NB4 (cell line): ENCODE data around the gene CABP7.

Experiments used
- DNase-seq: peaks from one replicate; pipeline ENCODE4 v3.0.0; 2010; ENCODE audit warnings: low read depth
- H3K4me3 ChIP-seq: one replicate; pipeline ENCODE4 v1.5.1; 2011; ENCODE audit warnings: mild to moderate bottlenecking, low read depth, low read length, moderate library complexity
- CTCF ChIP-seq: IDR thresholded peaks from one replicate; pipeline ENCODE4 v1.5.1; 2012; ENCODE audit warnings: low read depth, low read length
- MAX ChIP-seq: IDR thresholded peaks from 2 replicates; pipeline ENCODE4 v1.6.1; 2011; ENCODE audit warnings: low read depth, low read length
- MYC ChIP-seq: IDR thresholded peaks from 2 replicates; pipeline ENCODE4 v1.6.1; 2011; ENCODE audit warnings: low read depth, low read length
- POLR2A ChIP-seq: IDR thresholded peaks from 2 replicates; pipeline ENCODE4 v1.6.1; 2011; ENCODE audit warnings: mild to moderate bottlenecking; ENCODE audit not compliant: insufficient read length; ENCODE audit errors: extremely low read depth

The CABP7 gene

GRCh38 chr22:29719899-29720645, at the start of gene CABP7:
Gene CABP7 (plus strand): TSS chr22:29720003. CDS start chr22:29720425, 422 bp downstream.
- DNase-seq = no peak
- H3K4me3 ChIP-seq = no peak within 1 kb of the TSS
- no peak for TF ChIP-seq MAX
- no peak for TF ChIP-seq POLR2A
- no peak for TF ChIP-seq CTCF
- no peak for TF ChIP-seq MYC

- DNase-seq = no peak
- H3K4me3 ChIP-seq = no peak overlapping the region
- TF ChIP-seq MAX = no peak
- no peak for TF ChIP-seq CTCF
- TF ChIP-seq POLR2A = no peak
- no peak for TF ChIP-seq MYC
Observed at GRCh38 chr22:29670626-29671025, 49.2 kb upstream of the CABP7 start.

- no peak for DNase-seq
- no peak overlapping the region for H3K4me3 ChIP-seq
- no peak for TF ChIP-seq MAX
- no peak for TF ChIP-seq MYC
- no peak for TF ChIP-seq POLR2A
- TF ChIP-seq CTCF = no peak
Observed at GRCh38 chr22:29673361-29674066, 46.3 kb upstream of the CABP7 start.

GRCh38 chr22:29674121-29674520, 45.7 kb upstream of the CABP7 start:
- DNase-seq = no peak
- TF ChIP-seq MYC (no peak), CTCF (no peak), MAX (no peak), POLR2A (no peak)
- H3K4me3 ChIP-seq = no peak overlapping the region

GRCh38 chr22:29679316-29679715, 40.5 kb upstream of the CABP7 start:
- DNase-seq = no peak
- TF ChIP-seq POLR2A = no peak
- TF ChIP-seq CTCF = no peak
- no peak for TF ChIP-seq MAX
- TF ChIP-seq MYC = no peak
- H3K4me3 ChIP-seq = no peak overlapping the region
